Loucy (cell line): ENCODE measurements around the gene ZC3H14.

Experiments used
- H2AFZ ChIP-seq: fragments of 200-600 bp; sonication (generic); 2 replicates; pipeline ENCODE4 v1.6.0; 2016; ENCODE audit warnings: antibody characterized with exemption, mild to moderate bottlenecking, low read length, moderate library complexity
- H3F3A ChIP-seq: fragments of 200-600 bp; 2 replicates; pipeline ENCODE4 v1.6.0; 2016; ENCODE audit warnings: antibody characterized with exemption, low read depth, mild to moderate bottlenecking
- H3K27me3 ChIP-seq: fragments of 200-600 bp; sonication (generic); 2 replicates; pipeline ENCODE4 v1.6.1; 2014; ENCODE audit warnings: low read length, mild to moderate bottlenecking; ENCODE audit not compliant: insufficient read depth, poor library complexity, severe bottlenecking
- H3K36me3 ChIP-seq: fragments of 200-600 bp; sonication (generic); 2 replicates; pipeline ENCODE4 v1.6.1; 2016; ENCODE audit warnings: low read length; ENCODE audit not compliant: insufficient read depth
- H3K4me1 ChIP-seq: fragments of 200-600 bp; sonication (generic); 2 replicates; pipeline ENCODE4 v1.5.1; 2014; ENCODE audit warnings: low read length, mild to moderate bottlenecking; ENCODE audit not compliant: insufficient read depth, poor library complexity, severe bottlenecking
- H3K4me2 ChIP-seq: fragments of 200-600 bp; sonication (generic); 2 replicates; pipeline ENCODE4 v1.6.0; 2014; ENCODE audit warnings: antibody characterized with exemption, low read length, low read depth, mild to moderate bottlenecking; ENCODE audit not compliant: poor library complexity, severe bottlenecking
- H3K4me3 ChIP-seq: fragments of 200-600 bp; sonication (generic); 2 replicates; pipeline ENCODE4 v1.5.1; 2014; ENCODE audit warnings: low read length, mild to moderate bottlenecking, mixed read lengths; ENCODE audit not compliant: poor library complexity, severe bottlenecking
- H3K79me2 ChIP-seq: fragments of 200-600 bp; sonication (generic); 2 replicates; pipeline ENCODE4 v1.6.1; 2014; ENCODE audit warnings: low read length; ENCODE audit not compliant: insufficient read depth
- H3K9ac ChIP-seq: fragments of 200-600 bp; sonication (generic); 2 replicates; pipeline ENCODE4 v1.6.0; 2014; ENCODE audit warnings: mild to moderate bottlenecking, low read depth, low read length, moderate library complexity; ENCODE audit not compliant: poor library complexity, severe bottlenecking
- H3K9me2 ChIP-seq: fragments of 200-600 bp; sonication (generic); replicated peaks from 2 replicates; pipeline ENCODE4 v1.6.1; 2016; ENCODE audit warnings: low read depth, low read length, mixed read lengths
- H3K9me3 ChIP-seq: fragments of 200-600 bp; sonication (generic); 2 replicates; pipeline ENCODE4 v1.6.1; 2014; ENCODE audit warnings: mild to moderate bottlenecking, antibody characterized with exemption, low read length, low read depth; ENCODE audit not compliant: insufficient read depth
- H4K20me1 ChIP-seq: fragments of 200-600 bp; sonication (generic); 2 replicates; pipeline ENCODE4 v1.6.0; 2014; ENCODE audit warnings: antibody characterized with exemption, low read length, mild to moderate bottlenecking; ENCODE audit not compliant: insufficient read depth, poor library complexity, severe bottlenecking
- EZH2phosphoT487 ChIP-seq: fragments of 200-600 bp; IDR thresholded peaks from 2 replicates; pipeline ENCODE4 v1.6.1; 2018; ENCODE audit warnings: antibody characterized with exemption, mild to moderate bottlenecking, moderate library complexity, borderline replicate concordance
- TF ChIP-seq, protein P1 (sequence below): fragments of 200-600 bp; sonication (generic); conservative IDR thresholded peaks from 2 replicates; pipeline ENCODE4 v1.5.1; 2014; ENCODE audit warnings: mild to moderate bottlenecking, antibody characterized with exemption, low read length

Gene ZC3H14

DNA sequence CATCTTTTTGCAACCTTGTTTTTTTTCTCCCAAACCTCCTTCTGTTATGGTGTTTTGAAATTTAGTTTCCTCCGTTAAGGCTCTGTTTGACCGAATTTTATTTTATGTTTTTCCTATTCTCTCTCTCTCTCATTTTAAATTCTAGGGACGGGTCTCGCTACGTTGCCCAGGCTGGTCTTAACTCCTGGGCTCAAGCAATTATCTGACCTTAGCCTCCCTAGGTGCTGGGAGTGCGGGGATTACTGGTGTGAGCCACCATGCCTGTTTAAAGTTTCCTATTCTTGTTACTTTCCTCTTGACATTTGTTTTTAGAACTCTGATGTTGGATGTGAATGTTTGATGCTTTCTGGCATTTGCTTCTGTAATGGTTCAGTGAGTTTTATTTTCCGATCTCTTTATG is 1.0 kb downstream of the ZC3H14 start:
- H3K4me2 ChIP-seq = peak overlapping the region; percentile 93
- H3F3A ChIP-seq = no peaks in the 10 kb centered on the region
- H3K9me2 ChIP-seq = no peaks in the 10 kb centered on the region
- peak overlapping the region; percentile 83 for H3K9ac ChIP-seq
- H3K27me3 ChIP-seq = no peaks in the 10 kb centered on the region
- H2AFZ ChIP-seq = no peak overlapping the region
- H3K36me3 ChIP-seq = peaks cover 13% of the 10 kb centered on the region
- H3K79me2 ChIP-seq = peaks cover 30% of the 10 kb centered on the region
- peaks cover 15% of the 10 kb centered on the region for H3K4me1 ChIP-seq
- peak overlapping the region; percentile 79 for H3K4me3 ChIP-seq
- H4K20me1 ChIP-seq = peaks cover 13% of the 10 kb centered on the region
- no peak for TF ChIP-seq EZH2phosphoT487
- TF ChIP-seq, protein P1, sequence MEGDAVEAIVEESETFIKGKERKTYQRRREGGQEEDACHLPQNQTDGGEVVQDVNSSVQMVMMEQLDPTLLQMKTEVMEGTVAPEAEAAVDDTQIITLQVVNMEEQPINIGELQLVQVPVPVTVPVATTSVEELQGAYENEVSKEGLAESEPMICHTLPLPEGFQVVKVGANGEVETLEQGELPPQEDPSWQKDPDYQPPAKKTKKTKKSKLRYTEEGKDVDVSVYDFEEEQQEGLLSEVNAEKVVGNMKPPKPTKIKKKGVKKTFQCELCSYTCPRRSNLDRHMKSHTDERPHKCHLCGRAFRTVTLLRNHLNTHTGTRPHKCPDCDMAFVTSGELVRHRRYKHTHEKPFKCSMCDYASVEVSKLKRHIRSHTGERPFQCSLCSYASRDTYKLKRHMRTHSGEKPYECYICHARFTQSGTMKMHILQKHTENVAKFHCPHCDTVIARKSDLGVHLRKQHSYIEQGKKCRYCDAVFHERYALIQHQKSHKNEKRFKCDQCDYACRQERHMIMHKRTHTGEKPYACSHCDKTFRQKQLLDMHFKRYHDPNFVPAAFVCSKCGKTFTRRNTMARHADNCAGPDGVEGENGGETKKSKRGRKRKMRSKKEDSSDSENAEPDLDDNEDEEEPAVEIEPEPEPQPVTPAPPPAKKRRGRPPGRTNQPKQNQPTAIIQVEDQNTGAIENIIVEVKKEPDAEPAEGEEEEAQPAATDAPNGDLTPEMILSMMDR = no peak
- no peaks in the 10 kb centered on the region for H3K9me3 ChIP-seq

DNA sequence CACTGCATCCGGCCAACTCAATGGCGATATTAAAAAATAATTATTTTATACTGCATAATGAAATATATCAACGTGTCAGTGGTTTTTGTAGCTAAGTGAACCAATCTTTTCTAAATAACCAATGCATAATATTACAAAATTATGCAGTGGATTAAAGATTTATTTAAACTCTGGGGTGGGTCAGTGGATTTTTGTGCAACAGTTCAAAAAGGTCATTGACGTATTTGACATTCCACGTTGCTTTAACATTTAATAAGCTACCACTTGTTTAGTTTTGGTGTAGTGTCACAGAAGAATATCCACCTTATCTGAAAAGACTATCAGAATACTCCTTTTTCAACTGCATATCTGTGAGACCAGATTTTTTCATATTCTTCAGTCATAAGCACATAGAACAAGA is 2.6 kb downstream of the ZC3H14 start:
- TF ChIP-seq EZH2phosphoT487 = no peak
- TF ChIP-seq, protein P1 = no peak
- Histone ChIP-seq H3K79me2 (peaks cover 30% of the 10 kb centered on the region), H3K4me3 (no peak overlapping the region), H2AFZ (no peak overlapping the region), H3F3A (no peaks in the 10 kb centered on the region), H3K4me1 (peaks cover 15% of the 10 kb centered on the region), H3K9me2 (no peaks in the 10 kb centered on the region), H3K36me3 (peaks cover 29% of the 10 kb centered on the region), H3K27me3 (no peaks in the 10 kb centered on the region), H4K20me1 (peaks cover 13% of the 10 kb centered on the region), H3K9ac (no peak overlapping the region), H3K9me3 (no peaks in the 10 kb centered on the region), H3K4me2 (peak overlapping the region; percentile 17)

DNA sequence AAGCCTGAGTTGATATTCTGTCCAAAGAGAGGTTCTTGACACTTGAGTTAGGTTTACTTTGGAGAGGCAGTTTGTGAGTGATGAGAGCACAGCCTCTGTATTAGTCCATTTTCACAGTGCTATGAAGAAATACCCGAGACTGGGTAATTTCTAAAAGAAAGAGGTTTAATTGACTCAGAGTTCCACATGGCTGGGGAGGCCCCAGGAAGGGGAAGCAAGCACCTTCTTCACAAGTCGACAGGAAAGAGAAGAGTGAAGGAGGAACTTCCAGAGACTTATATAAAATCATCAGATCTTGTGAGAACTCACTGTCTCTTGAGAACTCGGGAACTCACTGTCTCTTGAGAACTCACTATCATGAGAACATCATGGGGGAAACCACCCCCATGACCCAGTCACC is 5.4 kb downstream of the ZC3H14 start:
- Histone ChIP-seq H3K4me3 (no peak overlapping the region), H3K9ac (no peak overlapping the region), H3K79me2 (peaks cover 27% of the 10 kb centered on the region), H3K4me2 (no peak overlapping the region), H2AFZ (no peak overlapping the region), H3K4me1 (peaks cover 15% of the 10 kb centered on the region), H3K36me3 (peaks cover 45% of the 10 kb centered on the region), H4K20me1 (peaks cover 13% of the 10 kb centered on the region), H3F3A (no peaks in the 10 kb centered on the region), H3K9me2 (no peaks in the 10 kb centered on the region), H3K9me3 (no peaks in the 10 kb centered on the region), H3K27me3 (no peaks in the 10 kb centered on the region)
- TF ChIP-seq EZH2phosphoT487 = no peak
- TF ChIP-seq, protein P1 = no peak
